Smooth muscle cell (in vitro differentiated cells): Measurements from ENCODE around the gene LILRA2. TPM values are rescaled to one million over a fixed set of nuclear protein-coding genes. Genes with fewer than 3 reads are reported as not detected.

Experiments
- DNase-seq: peaks from one replicate; lab custom pipeline; 2025; ENCODE audit not compliant: unreplicated experiment; lab: John Stamatoyannopoulos, UW
- H2AFZ ChIP-seq: fragments of 200-600 bp; sonication (generic); 2 replicates; pipeline ENCODE4 v1.6.0; 2016; ENCODE audit warnings: antibody characterized with exemption, low read depth, mild to moderate bottlenecking
- H3F3A ChIP-seq: fragments of 200-600 bp; sonication (generic); 2 replicates; pipeline ENCODE4 v1.6.0; 2017; ENCODE audit warnings: antibody characterized with exemption, low read depth
- H3K27ac ChIP-seq: fragments of 200-600 bp; sonication (generic); 2 replicates; pipeline ENCODE4 v1.5.1; 2016; ENCODE audit warnings: low read depth, mild to moderate bottlenecking
- H3K27me3 ChIP-seq: fragments of 200-600 bp; sonication (generic); 2 replicates; pipeline ENCODE4 v1.6.1; 2016; ENCODE audit warnings: low read depth, mild to moderate bottlenecking
- H3K36me3 ChIP-seq: fragments of 200-600 bp; sonication (generic); 2 replicates; pipeline ENCODE4 v1.5.1; 2016; ENCODE audit warnings: low read depth
- H3K4me1 ChIP-seq: fragments of 200-600 bp; sonication (generic); 2 replicates; pipeline ENCODE4 v1.5.1; 2016; ENCODE audit warnings: low read depth
- H3K4me2 ChIP-seq: fragments of 200-600 bp; sonication (generic); 2 replicates; pipeline ENCODE4 v1.6.0; 2016; ENCODE audit warnings: mild to moderate bottlenecking
- H3K4me3 ChIP-seq: fragments of 200-600 bp; sonication (generic); 2 replicates; pipeline ENCODE4 v1.5.1; 2016; ENCODE audit warnings: mild to moderate bottlenecking
- H3K79me2 ChIP-seq: fragments of 200-600 bp; sonication (generic); 2 replicates; pipeline ENCODE4 v1.6.0; 2016; ENCODE audit warnings: low read depth, mild to moderate bottlenecking
- H3K9ac ChIP-seq: fragments of 200-600 bp; sonication (generic); 2 replicates; pipeline ENCODE4 v1.6.0; 2016; ENCODE audit warnings: low read depth
- H3K9me3 ChIP-seq: fragments of 200-600 bp; sonication (generic); replicated peaks from 2 replicates; pipeline ENCODE4 v1.5.1; 2016; ENCODE audit warnings: low read depth
- H4K20me1 ChIP-seq: fragments of 200-600 bp; sonication (generic); 2 replicates; pipeline ENCODE4 v1.6.0; 2016; ENCODE audit warnings: low read depth
- WGBS: methylation state at CpG from one replicate; pipeline ENCODE4 v1.1.7; 2016; ENCODE audit warnings: low lambda C conversion rate; 5-methylcytosine and 5-hydroxymethylcytosine counted together
- polyA plus RNA-seq: library from polyadenylated mRNA; unstranded; fragments of >200 nt; fragmentation: Nextera tagmentation; extraction: Ambion mirVana; gene quantifications from 2 replicates; pipeline ENCODE4 v1.2.1, GENCODE V29; 2016
- total RNA-seq: library from RNA; depleted of rRNA; stranded (reverse); fragments of >200 nt; gene quantifications from 2 replicates; pipeline ENCODE4 v1.2.3, GENCODE V29; 2014
- TF ChIP-seq, protein P1 (sequence below): fragments of 200-600 bp; sonication (generic); IDR thresholded peaks from 2 replicates; pipeline ENCODE4 v1.5.1; 2017; ENCODE audit warnings: borderline replicate concordance, mild to moderate bottlenecking, antibody characterized with exemption; ENCODE audit not compliant: insufficient read depth, poor library complexity, severe bottlenecking

The LILRA2 gene
- total and polyA plus RNA-seq, 2 experiments from 2014 or later = not detected

DNA sequence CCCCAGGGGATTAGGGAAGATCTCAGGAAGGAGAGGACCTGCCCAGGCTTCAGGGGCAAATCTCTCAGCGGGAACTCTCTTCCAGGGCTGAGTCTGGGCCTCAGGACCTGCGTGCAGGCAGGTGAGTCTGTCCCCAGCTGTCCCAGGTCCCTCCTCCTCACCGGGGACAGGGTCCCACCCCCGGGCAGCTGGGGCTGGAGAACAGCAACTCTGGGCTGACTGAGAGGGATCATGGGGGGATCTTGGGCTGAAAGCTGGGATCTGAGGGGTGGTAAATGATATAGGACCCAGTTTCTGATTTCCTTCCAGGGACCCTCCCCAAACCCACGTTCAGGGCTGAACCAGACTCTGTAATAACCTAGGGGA is 34.2 kb downstream of the LILRA2 start:
- no peaks in the 10 kb centered on the region for H3F3A ChIP-seq
- H3K79me2 ChIP-seq = no peaks in the 10 kb centered on the region
- H3K4me3 ChIP-seq = no peak overlapping the region
- H3K9ac ChIP-seq = no peak overlapping the region
- no peaks in the 10 kb centered on the region for H3K27me3 ChIP-seq
- H3K27ac ChIP-seq = no peak overlapping the region
- peaks cover 4% of the 10 kb centered on the region for H3K9me3 ChIP-seq
- no peaks in the 10 kb centered on the region for H3K4me1 ChIP-seq
- no peaks in the 10 kb centered on the region for H4K20me1 ChIP-seq
- no peak overlapping the region for H3K4me2 ChIP-seq
- TF ChIP-seq, protein P1, sequence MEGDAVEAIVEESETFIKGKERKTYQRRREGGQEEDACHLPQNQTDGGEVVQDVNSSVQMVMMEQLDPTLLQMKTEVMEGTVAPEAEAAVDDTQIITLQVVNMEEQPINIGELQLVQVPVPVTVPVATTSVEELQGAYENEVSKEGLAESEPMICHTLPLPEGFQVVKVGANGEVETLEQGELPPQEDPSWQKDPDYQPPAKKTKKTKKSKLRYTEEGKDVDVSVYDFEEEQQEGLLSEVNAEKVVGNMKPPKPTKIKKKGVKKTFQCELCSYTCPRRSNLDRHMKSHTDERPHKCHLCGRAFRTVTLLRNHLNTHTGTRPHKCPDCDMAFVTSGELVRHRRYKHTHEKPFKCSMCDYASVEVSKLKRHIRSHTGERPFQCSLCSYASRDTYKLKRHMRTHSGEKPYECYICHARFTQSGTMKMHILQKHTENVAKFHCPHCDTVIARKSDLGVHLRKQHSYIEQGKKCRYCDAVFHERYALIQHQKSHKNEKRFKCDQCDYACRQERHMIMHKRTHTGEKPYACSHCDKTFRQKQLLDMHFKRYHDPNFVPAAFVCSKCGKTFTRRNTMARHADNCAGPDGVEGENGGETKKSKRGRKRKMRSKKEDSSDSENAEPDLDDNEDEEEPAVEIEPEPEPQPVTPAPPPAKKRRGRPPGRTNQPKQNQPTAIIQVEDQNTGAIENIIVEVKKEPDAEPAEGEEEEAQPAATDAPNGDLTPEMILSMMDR = no peak
- H3K36me3 ChIP-seq = no peaks in the 10 kb centered on the region
- DNase-seq = no peak
- 58% methylated on average over 5 of the region's 5 CpGs for WGBS
- no peak overlapping the region for H2AFZ ChIP-seq

DNA sequence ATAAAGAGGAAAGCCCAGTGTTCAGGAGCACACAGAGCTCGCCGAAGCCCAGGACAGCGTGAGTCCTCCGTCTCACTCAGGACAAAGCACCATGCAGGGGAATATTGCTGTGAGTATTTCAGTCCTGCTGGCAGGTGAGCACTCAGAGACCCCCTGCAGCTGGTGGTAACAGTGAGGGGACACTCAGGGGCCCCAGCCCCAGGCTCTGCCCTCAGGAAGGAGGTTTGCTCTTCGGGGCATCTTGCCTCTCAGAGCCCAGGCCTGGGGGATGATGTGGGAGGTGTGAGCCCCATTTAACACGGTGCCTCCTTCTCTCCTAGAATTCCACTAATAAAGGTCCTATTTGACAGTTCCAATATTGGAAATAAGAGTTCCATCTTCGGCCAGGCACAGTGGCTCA is 34.6 kb downstream of the LILRA2 start:
- Histone ChIP-seq H3F3A (no peaks in the 10 kb centered on the region), H3K36me3 (no peaks in the 10 kb centered on the region), H3K9ac (no peak overlapping the region), H3K4me1 (no peaks in the 10 kb centered on the region), H3K79me2 (no peaks in the 10 kb centered on the region), H4K20me1 (no peaks in the 10 kb centered on the region), H2AFZ (no peak overlapping the region), H3K4me3 (no peak overlapping the region), H3K9me3 (no peaks in the 10 kb centered on the region), H3K4me2 (no peak overlapping the region), H3K27ac (no peak overlapping the region), H3K27me3 (no peaks in the 10 kb centered on the region)
- 79% methylated on average over 7 of the region's 7 CpGs for WGBS
- TF ChIP-seq, protein P1 = no peak
- no peak for DNase-seq

DNA sequence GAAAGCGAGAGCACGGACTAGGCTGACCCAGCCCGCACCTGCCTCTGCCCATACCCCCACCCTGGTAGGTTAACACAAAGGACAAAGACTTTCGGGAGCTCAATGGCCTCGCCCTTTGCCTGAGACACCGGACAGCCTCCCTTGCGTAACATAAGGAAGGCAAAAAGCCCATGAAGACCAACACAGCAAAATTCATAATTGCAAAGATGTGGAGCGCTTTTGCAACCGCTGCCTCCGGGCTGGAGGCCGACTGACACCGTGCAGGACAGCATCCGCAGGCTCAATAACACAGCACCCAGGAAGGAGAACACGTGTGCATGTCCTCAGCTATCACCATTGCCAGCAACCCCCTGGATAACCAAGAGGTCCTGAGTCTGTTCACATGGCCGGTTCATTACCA is 35.2 kb downstream of the LILRA2 start:
- TF ChIP-seq, protein P1 = no peak
- Histone ChIP-seq H3K36me3 (no peaks in the 10 kb centered on the region), H2AFZ (no peak overlapping the region), H3K9me3 (no peaks in the 10 kb centered on the region), H3K79me2 (no peaks in the 10 kb centered on the region), H3K4me2 (no peak overlapping the region), H3K27me3 (no peaks in the 10 kb centered on the region), H4K20me1 (no peaks in the 10 kb centered on the region), H3K27ac (no peak overlapping the region), H3F3A (no peaks in the 10 kb centered on the region), H3K9ac (no peak overlapping the region), H3K4me3 (no peak overlapping the region), H3K4me1 (no peaks in the 10 kb centered on the region)
- no peak for DNase-seq
- WGBS = 83% methylated on average over 15 of the region's 15 CpGs

DNA sequence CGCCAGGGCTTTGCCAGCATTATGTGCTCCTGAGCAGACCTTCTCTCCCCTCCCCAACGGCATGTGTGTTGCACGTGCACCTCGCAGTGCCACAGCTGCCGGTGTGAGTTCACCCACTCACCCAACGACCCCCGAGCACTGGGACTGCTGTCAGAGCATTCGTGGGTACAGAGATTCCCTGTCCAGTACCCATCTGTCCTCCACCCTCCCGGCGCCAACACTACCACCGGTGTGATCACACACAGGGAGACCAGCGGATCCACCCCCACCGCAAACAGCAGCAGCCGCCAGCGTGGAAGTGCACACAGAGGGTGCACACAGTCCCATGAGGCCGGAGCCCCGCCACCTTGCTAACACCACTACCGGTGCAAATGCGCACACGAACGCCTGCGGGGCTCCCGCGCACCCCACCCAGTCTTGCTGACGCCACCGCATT is 35.8 kb downstream of the LILRA2 start:
- Histone ChIP-seq H3K4me2 (no peak overlapping the region), H3K9ac (no peak overlapping the region), H3K27me3 (no peaks in the 10 kb centered on the region), H3K36me3 (no peaks in the 10 kb centered on the region), H3K9me3 (no peaks in the 10 kb centered on the region), H3K79me2 (no peaks in the 10 kb centered on the region), H4K20me1 (no peaks in the 10 kb centered on the region), H2AFZ (no peak overlapping the region), H3K4me3 (no peak overlapping the region), H3F3A (no peaks in the 10 kb centered on the region), H3K27ac (no peak overlapping the region), H3K4me1 (no peaks in the 10 kb centered on the region)
- TF ChIP-seq, protein P1 = no peak
- no peak for DNase-seq
- WGBS = 85% methylated on average over 22 of the region's 26 CpGs
